Measurements from ENCODE around the gene SPECC1L. TPM values are rescaled to one million over a fixed set of nuclear protein-coding genes. Genes with fewer than 3 reads are reported as not detected.
A peak's percentile ranks its signal among the peaks of the same experiment; 100 is the strongest.

Gene SPECC1L
- total RNA-seq, 1 experiment from 2014 or later, result 39.9 TPM

GRCh38 chr22:24359452-24360120 lies 89.0 kb downstream of the SPECC1L start:
- DNase-seq (ENCODE audit: low read depth), result no peak

GRCh38 chr22:24361976-24362646 lies 91.5 kb downstream of the SPECC1L start:
- no peak for DNase-seq (ENCODE audit: low read depth)

- no peak for DNase-seq (ENCODE audit: low read depth)
These were observed 92.6 kb downstream of the SPECC1L start for GRCh38 chr22:24363243-24363642.

DNA sequence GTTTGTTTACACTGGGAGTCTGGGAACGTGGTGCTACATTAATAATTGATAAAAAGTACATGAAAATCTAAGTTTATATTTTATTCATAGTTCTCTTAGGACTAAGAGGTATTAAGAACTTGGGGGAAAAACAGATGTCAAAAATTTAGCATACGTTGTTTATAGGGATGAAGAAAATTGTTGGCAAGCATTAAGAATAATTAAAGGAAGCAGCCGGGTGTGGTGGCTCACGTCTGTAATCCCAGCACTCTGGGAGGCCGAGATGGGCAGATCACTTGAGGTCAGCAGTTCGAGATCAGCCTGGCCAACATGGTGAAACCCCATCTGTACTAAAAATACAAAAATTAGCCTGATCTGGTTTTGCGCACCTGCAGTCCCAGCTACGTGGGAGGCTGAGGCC lies 96.1 kb downstream of the SPECC1L start:
- DNase-seq (ENCODE audit: low read depth), result no peak

GRCh38 chr22:24367841-24368240 lies 97.2 kb downstream of the SPECC1L start:
- DNase-seq (ENCODE audit: low read depth), result peak; percentile 19

- DNase-seq (ENCODE audit: low read depth), result no peak
These were observed 99.8 kb downstream of the SPECC1L start for GRCh38 chr22:24370401-24370800.

DNA sequence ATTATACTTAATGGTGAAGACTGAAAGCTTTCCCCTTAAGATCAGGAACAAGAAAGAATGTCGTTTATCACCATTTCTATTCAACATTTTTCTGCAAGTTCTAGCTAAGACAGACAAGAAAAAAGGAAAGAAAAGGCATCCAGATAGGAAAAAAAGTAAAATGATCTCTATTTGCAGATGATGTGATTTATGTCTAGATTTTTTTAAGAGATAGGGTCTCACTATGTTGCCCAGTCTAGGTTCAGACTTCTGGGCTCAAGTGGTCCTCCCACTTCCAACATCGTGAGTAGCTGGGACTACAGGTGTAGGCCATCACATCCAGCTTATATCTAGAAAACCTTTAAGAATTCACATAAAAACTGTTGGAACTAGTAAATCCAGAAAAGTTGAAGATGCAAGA lies 105.4 kb downstream of the SPECC1L start:
- no peak for DNase-seq (ENCODE audit: low read depth)

- no peak for DNase-seq (ENCODE audit: low read depth)
These were observed 106.0 kb downstream of the SPECC1L start for GRCh38 chr22:24376586-24376985.

GRCh38 chr22:24379536-24379935 lies 108.9 kb downstream of the SPECC1L start:
- DNase-seq (ENCODE audit: low read depth), result no peak

DNA sequence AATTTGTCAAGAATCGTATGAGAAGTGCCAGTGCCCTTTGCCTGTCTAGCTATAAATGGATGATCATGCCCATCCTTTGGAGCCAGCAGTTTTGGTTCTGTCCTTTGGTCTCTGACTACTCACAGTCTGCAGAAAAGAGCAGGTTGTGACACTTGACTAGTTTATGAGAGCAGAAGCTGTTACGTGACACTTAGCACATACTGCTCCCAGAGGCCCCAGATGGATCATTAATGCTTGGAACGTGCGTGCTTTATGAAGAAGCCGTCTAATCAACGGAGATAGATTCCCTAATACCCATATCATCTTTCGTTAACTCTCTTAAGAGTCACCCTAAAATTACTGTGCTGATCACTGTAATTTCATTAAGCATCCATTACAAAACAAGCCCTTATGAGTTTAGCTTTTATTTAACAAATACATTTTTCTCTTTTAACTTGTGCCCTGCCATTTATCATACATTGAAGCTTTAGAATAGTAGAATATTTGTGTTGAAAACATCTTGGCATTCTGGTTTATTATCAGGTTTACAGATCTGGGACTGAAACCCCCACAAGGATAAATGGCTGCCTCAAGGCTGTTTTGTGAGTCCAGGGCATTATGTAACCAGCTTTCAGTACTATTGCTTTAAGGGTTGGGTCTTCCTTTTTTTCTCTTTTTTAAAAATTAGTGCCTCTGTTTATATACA lies 109.7 kb downstream of the SPECC1L start:
- no peak for DNase-seq (ENCODE audit: low read depth)

- no peak for DNase-seq (ENCODE audit: low read depth)
These were observed 110.2 kb downstream of the SPECC1L start for GRCh38 chr22:24380905-24381230.

GRCh38 chr22:24383061-24383460 lies 112.4 kb downstream of the SPECC1L start:
- no peak for DNase-seq (ENCODE audit: low read depth)

DNA sequence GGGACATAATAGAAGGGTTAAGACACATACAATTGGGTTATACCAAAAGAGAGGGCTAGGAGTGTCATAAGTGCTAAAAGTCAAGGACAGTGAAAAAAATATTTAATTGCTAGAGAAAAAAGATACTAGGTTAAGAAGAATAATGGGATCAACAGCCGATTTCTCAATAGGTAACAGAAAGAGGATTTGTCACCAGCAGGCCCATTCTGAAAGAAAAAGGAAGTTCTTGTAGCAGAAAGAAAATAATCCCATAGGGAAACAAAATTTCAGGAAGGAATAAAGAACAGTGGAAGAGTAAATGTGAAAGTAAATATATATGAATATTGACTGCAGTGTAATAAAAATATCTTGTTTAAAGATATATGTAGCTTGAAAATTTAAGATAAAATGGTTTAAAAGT lies 113.5 kb downstream of the SPECC1L start:
- DNase-seq (ENCODE audit: low read depth), result no peak

DNA sequence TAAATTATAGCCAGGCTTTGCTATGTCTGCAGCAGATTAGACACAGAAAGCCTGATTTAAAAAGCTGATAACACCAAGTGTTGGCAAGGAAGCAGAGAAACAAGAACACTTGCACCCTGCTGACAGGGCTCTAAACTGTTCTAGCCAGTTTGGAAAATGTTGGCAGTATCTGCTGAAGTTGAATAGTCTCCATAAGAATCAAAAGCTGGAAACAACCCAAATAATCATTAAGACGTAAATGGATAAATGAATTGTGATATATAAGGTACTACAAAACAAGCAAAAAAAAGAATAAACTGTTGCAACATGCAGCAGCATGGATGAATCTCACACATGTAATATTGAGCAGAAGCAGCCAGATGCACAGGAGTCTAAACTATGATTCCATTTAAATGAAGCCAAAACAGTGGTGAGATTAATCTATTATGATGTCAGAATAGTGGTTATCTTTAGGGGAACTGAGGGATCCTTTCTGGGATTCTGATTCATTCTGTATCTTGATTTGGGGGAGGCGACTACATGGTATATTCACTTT lies 116.4 kb downstream of the SPECC1L start:
- DNase-seq (ENCODE audit: low read depth), result no peak

GRCh38 chr22:24389680-24390079 lies 119.0 kb downstream of the SPECC1L start:
- no peak for DNase-seq (ENCODE audit: low read depth)

DNA sequence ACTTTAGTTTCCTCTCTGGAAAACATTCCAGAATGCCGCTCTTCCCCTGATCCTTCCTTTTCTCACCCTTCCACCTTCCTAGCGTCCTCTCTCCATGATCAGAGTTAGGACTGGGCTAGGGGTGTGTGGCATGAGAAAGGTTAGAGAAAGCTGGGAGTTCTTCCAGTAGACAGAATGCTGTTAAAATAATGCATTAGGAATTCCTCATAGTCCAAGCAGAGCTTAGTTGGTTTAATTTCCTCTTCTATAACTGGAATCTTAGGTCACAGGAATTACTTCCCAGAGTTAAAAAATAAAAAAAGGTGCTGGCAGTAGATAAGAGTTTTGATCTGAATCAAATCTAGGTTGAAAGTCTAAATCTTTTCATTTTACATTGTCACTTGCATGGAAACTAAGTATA lies 119.5 kb downstream of the SPECC1L start:
- no peak for DNase-seq (ENCODE audit: low read depth)

DNA sequence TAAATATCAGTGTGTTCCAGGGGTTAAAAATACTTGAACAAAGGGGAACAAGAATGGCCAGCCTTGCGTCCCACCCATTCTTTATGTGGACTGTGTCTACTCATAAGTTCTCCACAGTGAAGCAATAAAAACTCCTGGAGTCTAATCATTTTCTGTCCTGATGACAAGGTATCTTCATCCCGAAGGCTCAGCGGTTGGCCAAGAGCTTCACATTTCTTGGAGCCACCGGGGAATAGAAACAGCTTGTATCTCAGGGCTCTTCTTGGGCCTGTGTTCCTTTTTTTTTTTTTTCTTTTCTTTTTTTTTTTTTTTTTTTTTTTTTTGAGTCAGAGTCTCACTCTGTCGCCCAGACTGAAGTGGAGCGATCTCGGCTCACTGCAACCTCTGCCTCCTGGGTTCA lies 119.9 kb downstream of the SPECC1L start:
- DNase-seq (ENCODE audit: low read depth), result no peak

DNA sequence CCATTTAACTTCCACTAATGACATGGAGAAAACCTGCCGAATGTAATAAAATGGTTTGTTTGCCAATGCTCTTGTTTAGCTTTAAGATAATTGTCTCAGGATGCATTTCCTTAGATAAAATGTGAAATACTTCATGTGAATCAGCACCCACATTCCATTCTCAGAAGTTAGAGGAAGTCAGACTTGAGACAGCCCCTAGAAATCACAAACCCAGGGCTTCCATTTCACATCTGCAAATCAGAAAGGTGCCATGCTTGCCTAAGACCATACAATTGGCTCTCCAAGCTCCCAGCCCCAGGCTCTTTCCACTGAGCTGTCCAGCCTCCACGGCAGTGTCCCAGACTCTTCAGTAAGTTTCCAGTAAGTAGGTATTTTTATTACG lies 121.2 kb downstream of the SPECC1L start:
- DNase-seq (ENCODE audit: low read depth), result no peak

DNA sequence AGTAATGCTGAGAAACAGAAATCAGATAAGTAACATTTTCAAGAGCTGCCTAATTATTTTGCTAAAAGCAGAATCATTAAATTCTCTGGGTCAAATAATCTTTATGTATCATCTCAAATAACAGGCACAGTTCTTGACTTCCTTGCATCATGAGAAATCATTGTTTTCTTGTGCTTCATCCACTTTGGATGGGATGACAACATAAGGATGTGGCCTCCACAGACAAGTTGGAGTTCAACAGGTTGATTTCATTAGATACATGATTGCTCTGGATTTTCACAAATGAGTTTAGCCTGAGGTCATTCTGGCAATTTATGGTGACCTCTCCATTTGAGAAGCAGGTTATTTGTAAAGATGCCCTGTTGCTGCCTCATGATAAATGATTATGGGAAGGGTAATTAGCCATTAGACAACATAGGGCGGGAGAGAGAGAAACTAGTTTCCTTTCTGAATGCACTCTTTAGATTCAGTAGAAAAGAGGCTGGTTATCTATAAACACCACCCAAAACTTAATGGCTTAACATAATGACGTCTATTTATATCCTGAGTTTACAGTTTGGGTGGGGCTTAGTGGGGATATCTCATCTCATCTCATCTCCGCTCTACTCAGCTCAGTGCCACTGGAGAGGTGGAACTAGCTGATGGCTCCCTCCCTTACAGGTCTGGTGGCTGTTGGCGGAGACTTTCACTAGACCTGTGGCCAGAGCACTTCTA lies 121.7 kb downstream of the SPECC1L start:
- DNase-seq (ENCODE audit: low read depth), result no peak

DNA sequence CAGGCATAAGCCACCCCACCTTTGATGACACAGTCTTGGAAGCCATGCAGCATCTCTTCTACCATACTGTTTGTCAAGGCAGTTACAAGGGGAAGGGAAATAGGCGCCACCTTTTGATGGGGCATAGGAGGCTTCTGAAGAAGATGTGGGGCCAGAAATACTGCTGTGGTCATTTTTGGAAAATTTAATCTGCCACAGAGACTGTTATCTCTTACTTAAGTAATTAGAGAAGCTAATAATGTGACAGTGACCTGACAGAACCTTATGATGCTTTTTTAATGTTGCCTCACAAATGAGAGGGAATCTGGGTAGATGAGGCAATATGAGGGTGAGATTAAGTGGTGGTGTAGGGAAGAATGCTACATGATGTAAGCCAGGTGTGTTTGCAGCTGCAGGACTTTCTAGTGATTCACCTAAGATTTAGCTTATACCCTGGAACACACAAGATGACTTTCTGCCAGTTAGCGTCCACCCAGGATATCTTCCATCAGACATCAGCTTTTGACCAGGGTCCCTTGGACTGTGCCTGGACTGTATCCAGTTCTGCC lies 122.5 kb downstream of the SPECC1L start:
- no peak for DNase-seq (ENCODE audit: low read depth)

DNA sequence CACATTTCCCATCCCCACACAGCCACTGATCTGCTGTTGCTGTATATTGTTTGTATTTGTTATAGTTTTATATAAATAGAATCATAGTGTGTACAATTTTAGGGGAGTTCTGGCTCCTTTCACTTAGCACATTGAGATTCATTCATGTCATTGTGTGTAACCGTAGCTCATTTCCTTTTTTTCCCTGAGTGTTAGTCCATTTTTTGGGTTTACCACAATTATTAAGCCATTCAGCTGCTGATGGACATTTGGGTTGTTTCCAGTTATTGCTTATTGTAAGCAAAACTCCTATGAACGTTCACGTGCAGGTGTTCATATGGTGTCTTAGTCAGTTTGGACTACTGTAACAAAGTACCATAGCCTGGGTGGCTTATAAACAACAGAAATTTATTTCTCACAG lies 123.2 kb downstream of the SPECC1L start:
- DNase-seq (ENCODE audit: low read depth), result no peak

GRCh38 chr22:24394254-24394653 lies 123.6 kb downstream of the SPECC1L start:
- DNase-seq (ENCODE audit: low read depth), result no peak

Data from LHCN-M2 (cell line).